ENCODE results near the gene TPSB2. TPM values are rescaled to one million over a fixed set of nuclear protein-coding genes. Genes with fewer than 3 reads are reported as not detected.

Gene TPSB2
- total RNA-seq, 4 donors from 2014 or later, result 10.5 to 158 (median 40.1) TPM

GRCh38 chr16:1212616-1213194 lies 17.3 kb downstream of the TPSB2 start:
- 77 to 84% methylated on average over 14 to 26 of the region's 40 CpGs for WGBS, 2 donors
- intact Hi-C loops (cut with DNase I; ENCODE audit: low total_unique reads), result no loop called here

GRCh38 chr16:1211451-1212268 lies 18.3 kb downstream of the TPSB2 start:
- intact Hi-C loops (cut with DNase I; ENCODE audit: low total_unique reads), result no loop called here
- WGBS, 2 donors, result 91 to 94% methylated on average over 26 to 65 of the region's 65 CpGs
- H3K4me3 ChIP-seq (ENCODE audit: low read depth, poor library complexity, severe bottlenecking), result no peak overlapping the region
- TF ChIP-seq POLR2A (IDR thresholded peaks at IDR 0.05), result no peak
- TF ChIP-seq CTCF (IDR thresholded peaks at IDR 0.05), result no peak
- DNase-seq (ENCODE audit: low spot score in 2 of 2), result no peak

More at GRCh38 chr16:1212616-1213194, 17.3 kb downstream of the TPSB2 start:
- no peak for DNase-seq (ENCODE audit: low spot score in 2 of 2)
- TF ChIP-seq POLR2A (IDR thresholded peaks at IDR 0.05), result no peak
- TF ChIP-seq CTCF (IDR thresholded peaks at IDR 0.05), result no peak
- H3K4me3 ChIP-seq (ENCODE audit: low read depth, poor library complexity, severe bottlenecking), result no peak overlapping the region

- no peak for TF ChIP-seq POLR2A (IDR thresholded peaks at IDR 0.05)
- TF ChIP-seq CTCF (IDR thresholded peaks at IDR 0.05), result no peak
- intact Hi-C loops (cut with DNase I; ENCODE audit: low total_unique reads), result no loop called here
- WGBS, 2 donors, result 88% methylated on average over 23 of the region's 23 CpGs
- no peak overlapping the region for H3K4me3 ChIP-seq (ENCODE audit: low read depth, poor library complexity, severe bottlenecking)
- DNase-seq (ENCODE audit: low spot score in 2 of 2), result no peak
These were observed 19.5 kb downstream of the TPSB2 start for GRCh38 chr16:1210461-1210860.

GRCh38 chr16:1209081-1209480 lies 20.9 kb downstream of the TPSB2 start:
- TF ChIP-seq POLR2A (IDR thresholded peaks at IDR 0.05), result no peak
- TF ChIP-seq CTCF (IDR thresholded peaks at IDR 0.05), result no peak
- intact Hi-C loops (cut with DNase I; ENCODE audit: low total_unique reads), result no loop called here
- H3K4me3 ChIP-seq (ENCODE audit: low read depth, poor library complexity, severe bottlenecking), result no peak overlapping the region
- DNase-seq (ENCODE audit: low spot score in 2 of 2), result no peak
- WGBS, 2 donors, result 91 to 95% methylated on average over 19 to 29 of the region's 43 CpGs

- TF ChIP-seq CTCF (IDR thresholded peaks at IDR 0.05) (no peak), POLR2A (IDR thresholded peaks at IDR 0.05) (no peak)
- intact Hi-C loops (cut with DNase I; ENCODE audit: low total_unique reads), result no loop called here
- DNase-seq (ENCODE audit: low spot score in 2 of 2), result no peak
- 80 to 85% methylated on average over 21 of the region's 22 CpGs for WGBS, 2 donors
- no peak overlapping the region for H3K4me3 ChIP-seq (ENCODE audit: low read depth, poor library complexity, severe bottlenecking)
These were observed 21.6 kb downstream of the TPSB2 start for GRCh38 chr16:1208239-1208830.

All from lower leg skin (tissue), 4 donors.